Upper lobe of left lung (tissue), 6 donors: ENCODE data around the gene CD274. TPM values are rescaled to one million over a fixed set of nuclear protein-coding genes. Genes with fewer than 3 reads are reported as not detected.

Source experiments
- ATAC-seq, 2 donors: fragments of 200-7000 bp; cut with Tn5 transposase; one replicate each; pipeline ENCODE4 v1.9.1; 2022; ENCODE audit warnings: mild to moderate bottlenecking in 2 of 2, moderate library complexity in 2 of 2; ENCODE audit not compliant: low FRiP score in 2 of 2
- DNase-seq, 2 donors: peaks; one replicate each; pipeline ENCODE4 v3.0.0-alpha.2; 2019 to 2020
- H3K27ac ChIP-seq, 4 donors: fragments of 200-600 bp; sonication (generic); one replicate each; pipeline ENCODE4 v1.5.1; 2016 to 2019
- H3K27me3 ChIP-seq, 4 donors: fragments of 200-600 bp; sonication (generic); one replicate each; pipeline ENCODE4 v1.5.1; 2017 to 2019
- H3K36me3 ChIP-seq, 4 donors: fragments of 200-600 bp; sonication (generic); one replicate each; pipeline ENCODE4 v1.5.1; 2016 to 2019
- H3K4me1 ChIP-seq, 4 donors: fragments of 200-600 bp; sonication (generic); one replicate each; pipeline ENCODE4 v1.5.1; 2018 to 2019
- H3K4me3 ChIP-seq, 4 donors: fragments of 200-600 bp; sonication (generic); one replicate each; pipeline ENCODE4 v1.5.1; 2017 to 2019; ENCODE audit warnings: mild to moderate bottlenecking in 2 of 4, moderate library complexity in 1 of 4
- H3K9me3 ChIP-seq, 4 donors: fragments of 200-600 bp; sonication (generic); one replicate each; pipeline ENCODE4 v1.5.1; 2018 to 2019
- CTCF ChIP-seq, 6 experiments: fragments of 450-650 bp in 4 of 6; fragments of 200-600 bp in 2 of 6; sonication (generic) in 2 of 6; IDR thresholded peaks; one replicate each; pipeline ENCODE4 v1.5.1; 2016 to 2019; ENCODE audit warnings: antibody characterized with exemption in 6 of 6
- EP300 ChIP-seq, 4 donors: sonication (generic); formaldehyde crosslinking; IDR thresholded peaks; one replicate each; pipeline ENCODE4 v1.5.1; 2017; ENCODE audit warnings: antibody characterized with exemption in 4 of 4, control low read depth in 2 of 4
- POLR2A ChIP-seq, 4 donors: fragments of 450-650 bp; IDR thresholded peaks; one replicate each; pipeline ENCODE4 v1.5.1; 2016 to 2017; ENCODE audit warnings: antibody characterized with exemption in 4 of 4, mild to moderate bottlenecking in 2 of 4
- POLR2AphosphoS5 ChIP-seq, 2 donors: sonication (generic); formaldehyde crosslinking; IDR thresholded peaks; one replicate each; pipeline ENCODE4 v1.5.1; 2017; ENCODE audit warnings: antibody characterized with exemption in 2 of 2
- WGBS, 2 donors: methylation state at CpG; one replicate each; pipeline ENCODE4 v1.1.5; 2017 to 2018; 5-methylcytosine and 5-hydroxymethylcytosine counted together
- total RNA-seq, 6 donors: library from RNA; depleted of rRNA in 4 of 6; stranded (reverse); fragments of >200 nt in 4 of 6; gene quantifications; one replicate each; pipeline versions ENCODE4 v1.1.0 to v1.2.1, GENCODE V29; 2016 to 2021
- donor health status: DM: no; HTN: no; CAD: no; lungs with moderate emphysema.
- donor health status: DM: no; HTN: yes; CAD: no; lungs with severe emphysema.

The CD274 gene
- total RNA-seq, 6 donors from 2014 or later, result 11.6 to 20.8 (median 14.4) TPM

GRCh38 chr9:5419987-5420386 lies 30.4 kb upstream of the CD274 start:
- TF ChIP-seq POLR2A (IDR thresholded peaks at IDR 0.05), result no peak
- TF ChIP-seq EP300 (IDR thresholded peaks at IDR 0.05), result no peak
- no peak for TF ChIP-seq POLR2AphosphoS5 (IDR thresholded peaks at IDR 0.05)
- TF ChIP-seq CTCF (IDR thresholded peaks at IDR 0.05), result no peak
- ATAC-seq, result no peak

GRCh38 chr9:5421163-5421562 lies 29.2 kb upstream of the CD274 start:
- ATAC-seq (no peak), DNase-seq (no peak)
- no peak for TF ChIP-seq POLR2A (IDR thresholded peaks at IDR 0.05)
- no peak for TF ChIP-seq CTCF (IDR thresholded peaks at IDR 0.05)
- no peak for TF ChIP-seq EP300 (IDR thresholded peaks at IDR 0.05)
- no peak for TF ChIP-seq POLR2AphosphoS5 (IDR thresholded peaks at IDR 0.05)
- Histone ChIP-seq H3K4me1 (no peaks in the 10 kb centered on the region), H3K4me3 (no peak overlapping the region), H3K9me3 (no peaks in the 10 kb centered on the region), H3K27ac (no peak overlapping the region), H3K27me3 (no peaks in the 10 kb centered on the region), H3K36me3 (peaks cover 0 to 9% (median 6%) of the 10 kb centered on the region in 4 donors)
- WGBS, 2 donors, result 83 to 91% methylated on average over 2 of the region's 2 CpGs

More at GRCh38 chr9:5419987-5420386, 30.4 kb upstream of the CD274 start:
- Histone ChIP-seq H3K27me3 (no peaks in the 10 kb centered on the region), H3K4me3 (no peak overlapping the region), H3K4me1 (no peaks in the 10 kb centered on the region), H3K27ac (no peak overlapping the region), H3K9me3 (no peaks in the 10 kb centered on the region), H3K36me3 (peaks cover 0 to 9% (median 6%) of the 10 kb centered on the region in 4 donors)
- DNase-seq, result no peak

DNA sequence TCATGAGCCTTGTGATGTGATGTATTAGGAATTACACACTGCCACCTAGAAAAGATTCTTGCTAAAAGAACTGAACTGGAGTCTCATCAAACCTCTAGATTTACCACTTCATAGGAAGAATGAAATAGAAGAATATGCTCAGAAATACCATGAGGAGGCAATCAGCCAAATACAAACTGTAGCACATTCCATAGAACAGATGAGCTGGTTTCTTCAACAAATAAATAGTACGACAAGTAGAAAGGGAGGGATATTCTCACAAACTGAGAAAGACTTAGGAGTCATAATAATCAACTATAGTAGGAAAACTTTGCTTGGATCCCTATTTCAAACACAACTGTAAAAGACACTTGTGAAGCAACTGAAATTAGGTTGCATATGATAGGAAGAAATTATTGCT lies 28.1 kb upstream of the CD274 start:
- no peak for DNase-seq
- TF ChIP-seq EP300 (IDR thresholded peaks at IDR 0.05) (no peak), POLR2AphosphoS5 (IDR thresholded peaks at IDR 0.05) (no peak)

GRCh38 chr9:5425006-5425628 lies 25.2 kb upstream of the CD274 start:
- no peaks in the 10 kb centered on the region for H3K4me1 ChIP-seq
- no peaks in the 10 kb centered on the region for H3K27me3 ChIP-seq
- WGBS, 2 donors, result 64 to 94% methylated on average over 2 of the region's 2 CpGs
- H3K36me3 ChIP-seq, result peaks cover 0 to 6% (median 0%) of the 10 kb centered on the region in 4 donors
- no peak for DNase-seq
- ATAC-seq, result no peak
- H3K27ac ChIP-seq, result no peak overlapping the region
- no peak overlapping the region for H3K4me3 ChIP-seq
- TF ChIP-seq EP300 (IDR thresholded peaks at IDR 0.05) (no peak), POLR2AphosphoS5 (IDR thresholded peaks at IDR 0.05) (no peak), POLR2A (IDR thresholded peaks at IDR 0.05) (no peak), CTCF (IDR thresholded peaks at IDR 0.05) (peak; percentile 31 to 52 (median 38))
- H3K9me3 ChIP-seq, result no peaks in the 10 kb centered on the region

More for the DNA sequence above, 28.1 kb upstream of the CD274 start:
- ATAC-seq, result no peak
- no peak overlapping the region for H3K4me3 ChIP-seq
- H3K27ac ChIP-seq, result no peak overlapping the region
- no peaks in the 10 kb centered on the region for H3K27me3 ChIP-seq
- H3K4me1 ChIP-seq, result no peaks in the 10 kb centered on the region
- peaks cover 0 to 13% (median 6%) of the 10 kb centered on the region in 4 donors for H3K36me3 ChIP-seq
- no peaks in the 10 kb centered on the region for H3K9me3 ChIP-seq
- 93 to 95% methylated on average over 1 of the region's 1 CpG for WGBS, 2 donors

- DNase-seq, result no peak
- Histone ChIP-seq H3K4me3 (no peak overlapping the region), H3K36me3 (peaks cover 0 to 15% (median 0%) of the 10 kb centered on the region in 4 donors), H3K27me3 (no peaks in the 10 kb centered on the region), H3K9me3 (no peaks in the 10 kb centered on the region), H3K4me1 (no peaks in the 10 kb centered on the region), H3K27ac (no peak overlapping the region)
- ATAC-seq, result no peak
- no peak for TF ChIP-seq CTCF (IDR thresholded peaks at IDR 0.05)
- no peak for TF ChIP-seq POLR2AphosphoS5 (IDR thresholded peaks at IDR 0.05)
Measured at GRCh38 chr9:5427005-5427404, 23.3 kb upstream of the CD274 start.
